ENCODE measurements around the gene EBF4.
"Not testable (repeated sequence)": the region's sequence is repeated elsewhere in the genome, so short reads cannot be mapped to it uniquely, and the experiment has no call there.

Gene EBF4

GRCh38 chr20:2796011-2796660 lies 103.6 kb downstream of the EBF4 start:
- no peak for DNase-seq (ENCODE audit: low read depth)

GRCh38 chr20:2797136-2797983 lies 104.8 kb downstream of the EBF4 start:
- DNase-seq (ENCODE audit: low read depth) = no peak

GRCh38 chr20:2798095-2798805 lies 105.7 kb downstream of the EBF4 start:
- no peak for DNase-seq (ENCODE audit: low read depth)

GRCh38 chr20:2798814-2799213 lies 106.2 kb downstream of the EBF4 start:
- DNase-seq (ENCODE audit: low read depth) = no peak

GRCh38 chr20:2799271-2799670 lies 106.7 kb downstream of the EBF4 start:
- no peak for DNase-seq (ENCODE audit: low read depth)

- no peak for DNase-seq (ENCODE audit: low read depth)
These were observed 107.3 kb downstream of the EBF4 start for GRCh38 chr20:2799688-2800520.

GRCh38 chr20:2800521-2801285 lies 108.1 kb downstream of the EBF4 start, which contains the start of gene CPXM1:
Gene CPXM1 (minus strand): TSS chr20:2800627. CDS start chr20:2800572, 55 bp downstream.
- no peak for DNase-seq (ENCODE audit: low read depth)

GRCh38 chr20:2801286-2801728 lies 108.7 kb downstream of the EBF4 start:
- DNase-seq (ENCODE audit: low read depth) = no peak

- DNase-seq (ENCODE audit: low read depth) = no peak
These were observed 111.7 kb downstream of the EBF4 start for GRCh38 chr20:2804041-2804828.

- DNase-seq (ENCODE audit: low read depth) = no peak
These were observed 112.5 kb downstream of the EBF4 start for GRCh38 chr20:2804852-2805688.

GRCh38 chr20:2805689-2806350 lies 113.2 kb downstream of the EBF4 start:
- DNase-seq (ENCODE audit: low read depth) = no peak

- DNase-seq (ENCODE audit: low read depth) = no peak
These were observed 113.7 kb downstream of the EBF4 start for GRCh38 chr20:2806351-2806701.

GRCh38 chr20:2807019-2807418 lies 114.4 kb downstream of the EBF4 start:
- no peak for DNase-seq (ENCODE audit: low read depth)

- not testable (repeated sequence) for DNase-seq (ENCODE audit: low read depth)
These were observed 115.3 kb downstream of the EBF4 start for GRCh38 chr20:2807929-2808328.

- no peak for DNase-seq (ENCODE audit: low read depth)
These were observed 117.1 kb downstream of the EBF4 start for GRCh38 chr20:2809690-2810089.

All from fibroblast of the conjunctiva (primary cell).